Measurements from ENCODE around the gene PIPOX.

Gene PIPOX

DNA sequence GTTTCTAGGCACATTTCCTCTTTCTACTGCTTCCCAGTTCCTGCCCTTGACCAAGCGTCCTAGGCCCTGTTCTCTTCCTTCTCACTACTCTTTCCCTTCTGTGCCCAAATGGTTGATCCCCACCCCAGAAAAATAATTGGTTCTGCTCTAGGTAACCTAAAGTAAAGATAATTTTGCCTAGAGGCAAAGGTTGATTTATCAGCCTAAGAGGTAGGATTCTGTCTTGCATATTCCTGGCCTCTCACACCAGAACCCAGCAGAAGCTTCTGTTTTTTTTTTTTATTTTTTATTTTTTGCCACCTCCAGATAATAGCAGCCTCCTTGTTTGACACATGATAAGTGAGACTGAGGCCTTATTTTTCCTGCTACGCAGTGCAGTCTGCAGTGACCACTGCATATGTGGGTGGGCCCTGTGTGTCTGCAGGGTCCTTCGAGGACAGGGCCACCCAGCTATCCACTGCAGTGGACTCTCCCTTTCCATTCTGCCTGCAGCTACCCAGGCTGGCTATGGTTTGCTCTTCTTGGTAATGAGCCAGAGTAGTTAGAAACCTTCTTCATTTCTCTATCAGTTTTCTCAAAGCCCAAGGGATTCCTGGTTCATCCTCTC, 701 bp downstream of the PIPOX start:
- peak in 1 of 2 experiments; percentile 13 for DNase-seq (ENCODE audit: low read depth in 1 of 2, low spot score in 1 of 2)
- no peak for TF ChIP-seq POLR2AphosphoS5 (IDR thresholded peaks at IDR 0.05; ENCODE audit: low read depth)
- peak; percentile 79 for TF ChIP-seq SPI1 (IDR thresholded peaks at IDR 0.05; ENCODE audit: borderline replicate concordance, low read depth)
- H3K4me3 ChIP-seq (replicated peaks; ENCODE audit: insufficient read depth, low read length) = no peak overlapping the region
- no peaks in the 10 kb centered on the region for H3K27me3 ChIP-seq (ENCODE audit: insufficient read depth, poor library complexity, severe bottlenecking)
- H3K27ac ChIP-seq (replicated peaks) = no peak overlapping the region

DNA sequence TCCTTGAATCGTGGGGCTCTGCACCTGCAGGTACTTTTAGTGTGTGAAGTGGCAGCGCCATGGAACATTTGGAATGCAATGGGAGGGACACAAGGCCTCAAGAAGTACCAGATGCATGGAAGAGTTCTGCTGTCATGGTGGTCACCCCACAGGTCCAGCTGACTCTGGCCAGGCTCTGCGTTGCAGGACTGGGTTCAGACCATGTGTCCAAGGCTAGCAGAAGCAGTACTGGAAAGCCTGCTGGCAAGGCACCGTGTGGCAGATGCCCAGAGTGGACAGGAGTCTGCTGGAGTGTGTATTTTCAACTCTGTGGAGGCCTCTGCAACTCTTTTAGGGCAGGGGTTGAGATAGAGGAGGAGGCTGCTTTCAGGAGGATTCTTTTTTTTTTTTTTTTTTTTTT, 2.1 kb downstream of the PIPOX start:
- DNase-seq (ENCODE audit: low read depth in 1 of 2, low spot score in 1 of 2) = no peak
- TF ChIP-seq, protein P1, sequence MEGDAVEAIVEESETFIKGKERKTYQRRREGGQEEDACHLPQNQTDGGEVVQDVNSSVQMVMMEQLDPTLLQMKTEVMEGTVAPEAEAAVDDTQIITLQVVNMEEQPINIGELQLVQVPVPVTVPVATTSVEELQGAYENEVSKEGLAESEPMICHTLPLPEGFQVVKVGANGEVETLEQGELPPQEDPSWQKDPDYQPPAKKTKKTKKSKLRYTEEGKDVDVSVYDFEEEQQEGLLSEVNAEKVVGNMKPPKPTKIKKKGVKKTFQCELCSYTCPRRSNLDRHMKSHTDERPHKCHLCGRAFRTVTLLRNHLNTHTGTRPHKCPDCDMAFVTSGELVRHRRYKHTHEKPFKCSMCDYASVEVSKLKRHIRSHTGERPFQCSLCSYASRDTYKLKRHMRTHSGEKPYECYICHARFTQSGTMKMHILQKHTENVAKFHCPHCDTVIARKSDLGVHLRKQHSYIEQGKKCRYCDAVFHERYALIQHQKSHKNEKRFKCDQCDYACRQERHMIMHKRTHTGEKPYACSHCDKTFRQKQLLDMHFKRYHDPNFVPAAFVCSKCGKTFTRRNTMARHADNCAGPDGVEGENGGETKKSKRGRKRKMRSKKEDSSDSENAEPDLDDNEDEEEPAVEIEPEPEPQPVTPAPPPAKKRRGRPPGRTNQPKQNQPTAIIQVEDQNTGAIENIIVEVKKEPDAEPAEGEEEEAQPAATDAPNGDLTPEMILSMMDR (IDR thresholded peaks at IDR 0.05; ENCODE audit: insufficient read depth, low read length) = no peak
- TF ChIP-seq SPI1 (IDR thresholded peaks at IDR 0.05; ENCODE audit: borderline replicate concordance, low read depth) = no peak
- no peak for TF ChIP-seq GABPA (IDR thresholded peaks at IDR 0.05; ENCODE audit: low read depth)
- TF ChIP-seq, protein P2, sequence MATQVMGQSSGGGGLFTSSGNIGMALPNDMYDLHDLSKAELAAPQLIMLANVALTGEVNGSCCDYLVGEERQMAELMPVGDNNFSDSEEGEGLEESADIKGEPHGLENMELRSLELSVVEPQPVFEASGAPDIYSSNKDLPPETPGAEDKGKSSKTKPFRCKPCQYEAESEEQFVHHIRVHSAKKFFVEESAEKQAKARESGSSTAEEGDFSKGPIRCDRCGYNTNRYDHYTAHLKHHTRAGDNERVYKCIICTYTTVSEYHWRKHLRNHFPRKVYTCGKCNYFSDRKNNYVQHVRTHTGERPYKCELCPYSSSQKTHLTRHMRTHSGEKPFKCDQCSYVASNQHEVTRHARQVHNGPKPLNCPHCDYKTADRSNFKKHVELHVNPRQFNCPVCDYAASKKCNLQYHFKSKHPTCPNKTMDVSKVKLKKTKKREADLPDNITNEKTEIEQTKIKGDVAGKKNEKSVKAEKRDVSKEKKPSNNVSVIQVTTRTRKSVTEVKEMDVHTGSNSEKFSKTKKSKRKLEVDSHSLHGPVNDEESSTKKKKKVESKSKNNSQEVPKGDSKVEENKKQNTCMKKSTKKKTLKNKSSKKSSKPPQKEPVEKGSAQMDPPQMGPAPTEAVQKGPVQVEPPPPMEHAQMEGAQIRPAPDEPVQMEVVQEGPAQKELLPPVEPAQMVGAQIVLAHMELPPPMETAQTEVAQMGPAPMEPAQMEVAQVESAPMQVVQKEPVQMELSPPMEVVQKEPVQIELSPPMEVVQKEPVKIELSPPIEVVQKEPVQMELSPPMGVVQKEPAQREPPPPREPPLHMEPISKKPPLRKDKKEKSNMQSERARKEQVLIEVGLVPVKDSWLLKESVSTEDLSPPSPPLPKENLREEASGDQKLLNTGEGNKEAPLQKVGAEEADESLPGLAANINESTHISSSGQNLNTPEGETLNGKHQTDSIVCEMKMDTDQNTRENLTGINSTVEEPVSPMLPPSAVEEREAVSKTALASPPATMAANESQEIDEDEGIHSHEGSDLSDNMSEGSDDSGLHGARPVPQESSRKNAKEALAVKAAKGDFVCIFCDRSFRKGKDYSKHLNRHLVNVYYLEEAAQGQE (IDR thresholded peaks at IDR 0.05; ENCODE audit: insufficient replicate concordance, low read depth) = no peak
- no peak for TF ChIP-seq POLR2AphosphoS5 (IDR thresholded peaks at IDR 0.05; ENCODE audit: low read depth)
- Histone ChIP-seq H3K27ac (replicated peaks) (no peak overlapping the region), H3K4me3 (replicated peaks; ENCODE audit: insufficient read depth, low read length) (no peak overlapping the region), H3K27me3 (ENCODE audit: insufficient read depth, poor library complexity, severe bottlenecking) (no peaks in the 10 kb centered on the region)

DNA sequence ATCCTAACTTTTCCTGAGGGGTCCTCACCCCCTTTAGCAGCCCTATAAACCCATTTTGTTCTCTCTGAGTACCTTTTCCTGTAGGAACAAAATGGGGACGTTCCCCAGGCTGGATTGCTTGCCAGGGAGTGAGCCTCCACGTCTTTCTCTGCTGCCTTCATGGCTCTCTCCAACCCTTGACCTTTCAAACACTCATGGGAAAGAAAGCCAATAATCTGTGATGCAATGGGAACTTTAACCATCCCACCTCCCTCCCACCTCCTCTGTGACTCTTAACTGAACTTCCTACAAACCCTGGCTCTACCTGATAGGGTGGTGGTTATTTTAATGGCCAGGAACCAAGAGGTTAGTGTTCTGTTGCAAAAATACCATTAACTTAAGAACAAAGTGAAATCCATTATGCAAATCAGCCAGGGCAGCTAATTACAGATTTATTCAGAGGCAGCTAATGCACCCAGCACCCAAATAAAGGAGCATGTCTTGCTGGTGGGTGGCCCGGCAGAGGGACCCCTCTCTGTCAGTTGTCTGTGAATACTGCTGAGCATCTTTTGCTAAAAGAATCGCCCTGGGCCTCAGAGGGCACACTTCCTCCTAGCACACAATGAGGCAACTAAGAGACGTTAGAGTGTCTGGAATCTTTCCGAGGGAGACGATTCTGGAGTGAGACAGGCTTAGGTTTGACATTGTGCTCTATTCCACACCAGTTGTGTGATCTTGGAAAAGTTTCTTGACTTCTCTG, 3.0 kb downstream of the PIPOX start:
- Histone ChIP-seq H3K4me3 (replicated peaks; ENCODE audit: insufficient read depth, low read length) (no peak overlapping the region), H3K27me3 (ENCODE audit: insufficient read depth, poor library complexity, severe bottlenecking) (no peaks in the 10 kb centered on the region), H3K27ac (replicated peaks) (no peak overlapping the region)
- TF ChIP-seq POLR2AphosphoS5 (IDR thresholded peaks at IDR 0.05; ENCODE audit: low read depth) (no peak), SPI1 (IDR thresholded peaks at IDR 0.05; ENCODE audit: borderline replicate concordance, low read depth) (0 out of 2 replicates have a peak, but pooled peaks have one; percentile 3)
- no peak for DNase-seq (ENCODE audit: low read depth in 1 of 2, low spot score in 1 of 2)

DNA sequence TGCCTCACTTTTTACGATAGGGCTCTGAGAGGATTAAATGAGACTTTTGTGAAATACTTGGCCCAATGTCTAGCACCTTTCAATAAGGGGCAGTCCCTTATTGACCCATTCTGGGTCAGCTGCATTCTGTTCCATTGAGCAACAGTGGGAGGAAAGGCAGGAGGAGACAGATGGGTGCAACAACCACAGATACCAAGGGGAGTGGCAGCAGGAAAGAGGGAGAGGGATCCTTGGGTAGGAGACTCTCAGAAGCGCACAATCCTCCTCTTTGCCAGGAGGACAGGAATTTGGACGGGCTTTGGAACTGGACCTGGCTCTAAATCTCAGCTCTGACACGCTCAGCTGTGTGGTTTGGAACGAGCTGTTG, 3.5 kb downstream of the PIPOX start:
- no peaks in the 10 kb centered on the region for H3K27me3 ChIP-seq (ENCODE audit: insufficient read depth, poor library complexity, severe bottlenecking)
- no peak for TF ChIP-seq SPI1 (IDR thresholded peaks at IDR 0.05; ENCODE audit: borderline replicate concordance, low read depth)
- no peak for TF ChIP-seq POLR2AphosphoS5 (IDR thresholded peaks at IDR 0.05; ENCODE audit: low read depth)
- no peak for TF ChIP-seq GABPA (IDR thresholded peaks at IDR 0.05; ENCODE audit: low read depth)
- TF ChIP-seq, protein P1 (IDR thresholded peaks at IDR 0.05; ENCODE audit: insufficient read depth, low read length) = no peak
- TF ChIP-seq, protein P2 (IDR thresholded peaks at IDR 0.05; ENCODE audit: insufficient replicate concordance, low read depth) = no peak
- peak in 1 of 2 experiments; percentile 23 for DNase-seq (ENCODE audit: low read depth in 1 of 2, low spot score in 1 of 2)
- no peak overlapping the region for H3K27ac ChIP-seq (replicated peaks)
- H3K4me3 ChIP-seq (replicated peaks; ENCODE audit: insufficient read depth, low read length) = no peak overlapping the region

All from HL-60 (cell line).